ENCODE data around the gene KLC1.

- TF ChIP-seq EZH2 (IDR thresholded peaks at IDR 0.05; ENCODE audit: insufficient read depth, low read length), result no peak
- TF ChIP-seq, protein P1, sequence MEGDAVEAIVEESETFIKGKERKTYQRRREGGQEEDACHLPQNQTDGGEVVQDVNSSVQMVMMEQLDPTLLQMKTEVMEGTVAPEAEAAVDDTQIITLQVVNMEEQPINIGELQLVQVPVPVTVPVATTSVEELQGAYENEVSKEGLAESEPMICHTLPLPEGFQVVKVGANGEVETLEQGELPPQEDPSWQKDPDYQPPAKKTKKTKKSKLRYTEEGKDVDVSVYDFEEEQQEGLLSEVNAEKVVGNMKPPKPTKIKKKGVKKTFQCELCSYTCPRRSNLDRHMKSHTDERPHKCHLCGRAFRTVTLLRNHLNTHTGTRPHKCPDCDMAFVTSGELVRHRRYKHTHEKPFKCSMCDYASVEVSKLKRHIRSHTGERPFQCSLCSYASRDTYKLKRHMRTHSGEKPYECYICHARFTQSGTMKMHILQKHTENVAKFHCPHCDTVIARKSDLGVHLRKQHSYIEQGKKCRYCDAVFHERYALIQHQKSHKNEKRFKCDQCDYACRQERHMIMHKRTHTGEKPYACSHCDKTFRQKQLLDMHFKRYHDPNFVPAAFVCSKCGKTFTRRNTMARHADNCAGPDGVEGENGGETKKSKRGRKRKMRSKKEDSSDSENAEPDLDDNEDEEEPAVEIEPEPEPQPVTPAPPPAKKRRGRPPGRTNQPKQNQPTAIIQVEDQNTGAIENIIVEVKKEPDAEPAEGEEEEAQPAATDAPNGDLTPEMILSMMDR (IDR thresholded peaks at IDR 0.05; ENCODE audit: insufficient read depth, low read depth, low read length), result no peak
These were observed 110.9 kb downstream of the KLC1 start for GRCh38 chr14:103739793-103740501.
